HepG2 (cell line): ENCODE measurements around the gene FSCN2. TPM values are rescaled to one million over a fixed set of nuclear protein-coding genes. Genes with fewer than 3 reads are reported as not detected.

Source experiments
- AGO1 ChIP-seq: fragments of 200-400 bp; formaldehyde crosslinking; IDR thresholded peaks from 2 replicates; pipeline ENCODE4 v1.6.1; 2017; ENCODE audit warnings: mild to moderate bottlenecking, low read depth, low read length, moderate library complexity; ENCODE audit not compliant: poor library complexity, severe bottlenecking
- HNF4A ChIP-seq: sonication (generic); formaldehyde crosslinking; IDR thresholded peaks from 2 replicates; pipeline ENCODE4 v1.4.0; 2020; ENCODE audit warnings: missing genetic modification reagents
- HNRNPLL ChIP-seq: fragments of 200-400 bp; formaldehyde crosslinking; IDR thresholded peaks from 2 replicates; pipeline ENCODE4 v1.6.1; 2017; ENCODE audit warnings: mild to moderate bottlenecking, low read depth, low read length; ENCODE audit not compliant: poor library complexity, severe bottlenecking
- TEAD3 ChIP-seq: optimal IDR thresholded peaks from 2 replicates; pipeline ENCODE3; 2016; ENCODE audit warnings: borderline replicate concordance
- ZFY ChIP-seq: sonication (generic); formaldehyde crosslinking; IDR thresholded peaks from 2 replicates; pipeline ENCODE4 v1.4.0; 2020; ENCODE audit warnings: missing genetic modification reagents
- polyA plus RNA-seq, 8 experiments: library from polyadenylated mRNA; depleted of rRNA in 3 of 8; stranded (reverse) in 7 of 8; unstranded in 1 of 8; fragments of >200 nt; fragmentation: Illumina TruSeq in 4 of 8; extraction: Trizol in 4 of 8; gene quantifications; 2 replicates each; pipeline versions ENCODE4 v1.2.1 to v1.2.3, GENCODE V29; 2011 to 2016; ENCODE audit warnings: low read depth in 4 of 8, missing spikeins in 1 of 8, mixed read lengths in 1 of 8; ENCODE audit not compliant: insufficient read depth in 1 of 8
- total RNA-seq, 5 experiments: library from RNA; depleted of rRNA; stranded (reverse); fragments of >200 nt; fragmentation: Illumina TruSeq; extraction: Trizol; gene quantifications; 2 replicates each; pipeline ENCODE4 v1.2.3, GENCODE V29; 2016; ENCODE audit warnings: low read depth in 1 of 5
- TF ChIP-seq, protein P1 (sequence below): sonication (generic); formaldehyde crosslinking; IDR thresholded peaks from 2 replicates; pipeline ENCODE4 v1.4.0; 2020; ENCODE audit warnings: mild to moderate bottlenecking, missing genetic modification reagents
- TF ChIP-seq, protein P2 (sequence below): sonication (generic); formaldehyde crosslinking; IDR thresholded peaks from 2 replicates; pipeline ENCODE4 v1.4.0; 2020; ENCODE audit warnings: missing genetic modification reagents
- TF ChIP-seq, protein P3 (sequence below): sonication (generic); formaldehyde crosslinking; IDR thresholded peaks from 2 replicates; pipeline ENCODE4 v1.8.0; 2022; ENCODE audit warnings: mild to moderate bottlenecking, missing genetic modification reagents, moderate library complexity

Gene FSCN2
- total and polyA plus RNA-seq, 2 of the 13 experiments (the other 11 are each of a cell fraction or from before 2014, with no cell fraction given), result 0.09 TPM; not detected in 1

DNA sequence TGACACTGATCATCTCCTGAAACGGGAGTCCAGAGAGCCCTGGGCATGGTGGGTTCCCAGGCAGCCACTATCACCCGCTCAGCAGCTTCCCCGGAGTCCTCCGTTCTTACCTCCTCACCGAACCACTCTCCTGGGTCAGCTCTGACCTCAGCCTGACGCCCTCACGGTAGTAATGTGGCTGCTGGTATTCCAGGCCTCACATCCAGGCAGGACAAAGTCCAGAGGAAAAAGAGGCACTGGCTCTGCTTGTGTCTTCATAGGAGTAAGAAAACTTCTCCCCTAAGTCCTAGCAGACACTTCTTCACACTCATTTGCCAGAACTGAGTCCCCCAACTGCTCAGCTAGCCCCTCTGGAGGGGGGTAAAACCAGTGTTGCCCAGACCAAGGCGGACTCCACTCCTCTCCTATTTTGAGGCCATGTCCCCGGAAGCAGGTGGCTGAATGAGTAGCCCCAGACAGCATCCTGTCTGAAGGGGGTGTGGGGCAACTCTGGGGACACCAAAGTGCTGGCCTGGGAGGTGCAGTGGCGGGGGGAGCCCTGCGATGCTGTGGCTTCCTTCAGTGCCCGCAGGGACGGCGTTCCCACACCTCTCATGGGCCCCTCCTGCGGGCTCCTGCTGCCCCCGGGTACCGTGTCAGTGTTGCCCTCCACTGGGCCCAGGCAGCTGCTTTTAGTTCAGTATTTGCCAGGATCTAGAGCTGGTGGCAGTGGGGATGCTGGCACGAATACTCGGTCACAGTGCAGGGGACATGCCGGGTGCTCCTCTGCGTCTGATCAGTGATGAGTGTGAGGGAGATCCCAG is 5.4 kb downstream of the FSCN2 start (continued):
- TF ChIP-seq, protein P1, sequence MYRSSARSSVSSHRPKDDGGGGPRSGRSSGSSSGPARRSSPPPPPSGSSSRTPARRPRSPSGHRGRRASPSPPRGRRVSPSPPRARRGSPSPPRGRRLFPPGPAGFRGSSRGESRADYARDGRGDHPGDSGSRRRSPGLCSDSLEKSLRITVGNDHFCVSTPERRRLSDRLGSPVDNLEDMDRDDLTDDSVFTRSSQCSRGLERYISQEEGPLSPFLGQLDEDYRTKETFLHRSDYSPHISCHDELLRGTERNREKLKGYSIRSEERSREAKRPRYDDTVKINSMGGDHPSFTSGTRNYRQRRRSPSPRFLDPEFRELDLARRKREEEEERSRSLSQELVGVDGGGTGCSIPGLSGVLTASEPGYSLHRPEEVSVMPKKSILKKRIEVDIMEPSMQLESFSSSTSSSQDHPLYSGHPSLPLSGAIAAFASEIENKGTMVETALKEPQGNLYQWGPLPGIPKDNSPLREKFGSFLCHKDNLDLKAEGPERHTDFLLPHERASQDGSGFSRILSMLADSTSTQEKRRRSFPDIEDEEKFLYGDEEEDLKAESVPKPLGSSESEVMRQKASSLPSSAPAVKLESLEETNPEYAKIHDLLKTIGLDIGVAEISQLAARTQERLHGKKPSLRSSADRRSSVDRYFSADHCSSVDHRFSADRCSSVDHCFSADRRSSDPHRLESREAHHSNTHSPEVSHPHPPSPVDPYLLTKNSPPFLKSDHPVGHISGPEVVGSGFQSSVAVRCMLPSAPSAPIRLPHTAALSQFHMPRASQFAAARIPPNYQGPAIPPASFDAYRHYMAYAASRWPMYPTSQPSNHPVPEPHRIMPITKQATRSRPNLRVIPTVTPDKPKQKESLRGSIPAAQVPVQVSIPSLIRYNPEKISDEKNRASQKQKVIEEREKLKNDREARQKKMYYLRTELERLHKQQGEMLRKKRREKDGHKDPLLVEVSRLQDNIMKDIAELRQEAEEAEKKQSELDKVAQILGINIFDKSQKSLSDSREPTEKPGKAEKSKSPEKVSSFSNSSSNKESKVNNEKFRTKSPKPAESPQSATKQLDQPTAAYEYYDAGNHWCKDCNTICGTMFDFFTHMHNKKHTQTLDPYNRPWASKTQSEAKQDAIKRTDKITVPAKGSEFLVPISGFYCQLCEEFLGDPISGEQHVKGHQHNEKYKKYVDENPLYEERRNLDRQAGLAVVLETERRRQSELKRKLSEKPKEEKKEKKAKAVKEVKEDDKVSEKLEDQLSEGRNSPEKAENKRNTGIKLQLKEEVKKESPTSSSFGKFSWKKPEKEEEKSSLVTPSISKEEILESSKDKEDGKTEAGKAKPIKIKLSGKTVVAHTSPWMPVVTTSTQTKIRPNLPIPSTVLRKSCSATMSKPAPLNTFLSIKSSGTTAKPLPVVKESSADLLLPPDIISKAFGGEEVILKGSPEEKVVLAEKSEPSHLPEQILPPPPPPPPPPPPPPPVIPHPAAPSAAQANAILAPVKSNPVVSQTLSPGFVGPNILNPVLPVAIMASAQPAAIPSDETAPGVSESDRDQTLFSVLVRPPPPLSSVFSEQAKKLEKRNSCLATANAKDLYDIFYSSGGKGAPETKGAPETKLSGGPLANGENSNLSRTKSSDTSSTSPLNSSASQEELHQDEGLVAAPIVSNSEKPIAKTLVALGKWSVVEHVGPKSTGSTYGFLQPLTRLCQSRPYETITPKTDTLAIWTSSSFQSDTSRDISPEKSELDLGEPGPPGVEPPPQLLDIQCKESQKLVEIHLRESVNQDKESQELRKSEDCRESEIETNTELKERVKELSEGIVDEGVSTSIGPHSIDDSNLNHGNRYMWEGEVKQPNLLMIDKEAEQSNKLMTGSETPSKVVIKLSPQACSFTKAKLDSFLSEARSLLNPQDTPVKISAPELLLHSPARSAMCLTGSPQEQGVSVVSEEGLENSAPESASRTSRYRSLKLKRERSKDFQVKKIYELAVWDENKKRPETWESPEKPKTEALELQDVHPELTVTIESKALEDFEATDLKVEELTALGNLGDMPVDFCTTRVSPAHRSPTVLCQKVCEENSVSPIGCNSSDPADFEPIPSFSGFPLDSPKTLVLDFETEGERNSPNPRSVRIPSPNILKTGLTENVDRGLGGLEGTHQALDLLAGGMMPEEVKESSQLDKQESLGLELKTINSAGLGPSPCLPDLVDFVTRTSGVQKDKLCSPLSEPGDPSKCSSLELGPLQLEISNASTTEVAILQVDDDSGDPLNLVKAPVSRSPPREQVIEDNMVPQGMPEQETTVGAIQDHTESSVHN (CRISPR knock-in tag), result no peak
- peak; percentile 13 for TF ChIP-seq HNRNPLL
- TF ChIP-seq ZFY (CRISPR knock-in tag), result peak; percentile 38; the same call in 1 of the 2 replicates
- peak; percentile 37 for TF ChIP-seq TEAD3 (CRISPR knock-in tag)
- TF ChIP-seq AGO1, result peak; percentile 95
- TF ChIP-seq, protein P2, sequence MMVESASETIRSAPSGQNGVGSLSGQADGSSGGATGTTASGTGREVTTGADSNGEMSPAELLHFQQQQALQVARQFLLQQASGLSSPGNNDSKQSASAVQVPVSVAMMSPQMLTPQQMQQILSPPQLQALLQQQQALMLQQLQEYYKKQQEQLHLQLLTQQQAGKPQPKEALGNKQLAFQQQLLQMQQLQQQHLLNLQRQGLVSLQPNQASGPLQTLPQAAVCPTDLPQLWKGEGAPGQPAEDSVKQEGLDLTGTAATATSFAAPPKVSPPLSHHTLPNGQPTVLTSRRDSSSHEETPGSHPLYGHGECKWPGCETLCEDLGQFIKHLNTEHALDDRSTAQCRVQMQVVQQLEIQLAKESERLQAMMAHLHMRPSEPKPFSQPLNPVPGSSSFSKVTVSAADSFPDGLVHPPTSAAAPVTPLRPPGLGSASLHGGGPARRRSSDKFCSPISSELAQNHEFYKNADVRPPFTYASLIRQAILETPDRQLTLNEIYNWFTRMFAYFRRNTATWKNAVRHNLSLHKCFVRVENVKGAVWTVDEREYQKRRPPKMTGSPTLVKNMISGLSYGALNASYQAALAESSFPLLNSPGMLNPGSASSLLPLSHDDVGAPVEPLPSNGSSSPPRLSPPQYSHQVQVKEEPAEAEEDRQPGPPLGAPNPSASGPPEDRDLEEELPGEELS (CRISPR knock-in tag), result no peak
- TF ChIP-seq HNF4A (CRISPR knock-in tag), result peak; percentile 42; the same call in 1 of the 2 replicates
- TF ChIP-seq, protein P3, sequence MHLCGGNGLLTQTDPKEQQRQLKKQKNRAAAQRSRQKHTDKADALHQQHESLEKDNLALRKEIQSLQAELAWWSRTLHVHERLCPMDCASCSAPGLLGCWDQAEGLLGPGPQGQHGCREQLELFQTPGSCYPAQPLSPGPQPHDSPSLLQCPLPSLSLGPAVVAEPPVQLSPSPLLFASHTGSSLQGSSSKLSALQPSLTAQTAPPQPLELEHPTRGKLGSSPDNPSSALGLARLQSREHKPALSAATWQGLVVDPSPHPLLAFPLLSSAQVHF (CRISPR knock-in tag), result no peak
